Parathyroid adenoma (tissue), 2 donors: Measurements from ENCODE around the gene DDX27.

Source experiments
- H2AFZ ChIP-seq: fragments of 300-600 bp; sonication (generic); one replicate; pipeline ENCODE4 v1.7.0; 2017; ENCODE audit warnings: antibody characterized with exemption, mild to moderate bottlenecking
- H3K27ac ChIP-seq: fragments of 300-600 bp; sonication (generic); one replicate; pipeline ENCODE4 v1.7.0; 2017
- H3K27me3 ChIP-seq: fragments of 300-600 bp; sonication (generic); one replicate; pipeline ENCODE4 v1.7.0; 2017; ENCODE audit warnings: low read length; ENCODE audit not compliant: control insufficient read depth, insufficient read depth
- H3K36me3 ChIP-seq: fragments of 300-600 bp; sonication (generic); one replicate; pipeline ENCODE4 v1.7.0; 2017; ENCODE audit warnings: low read length; ENCODE audit not compliant: control insufficient read depth, insufficient read depth
- H3K4me1 ChIP-seq: fragments of 300-600 bp; sonication (generic); one replicate; pipeline ENCODE4 v1.7.0; 2017; ENCODE audit warnings: control low read depth
- H3K4me2 ChIP-seq: fragments of 300-600 bp; sonication (generic); one replicate; pipeline ENCODE4 v1.7.0; 2017; ENCODE audit warnings: low read length
- H3K4me3 ChIP-seq: fragments of 300-600 bp; sonication (generic); one replicate; pipeline ENCODE4 v1.7.0; 2017; ENCODE audit warnings: low read depth, low read length
- H3K79me2 ChIP-seq: fragments of 300-600 bp; sonication (generic); one replicate; pipeline ENCODE4 v1.7.0; 2017; ENCODE audit warnings: control low read depth
- H3K9ac ChIP-seq: fragments of 300-600 bp; sonication (generic); one replicate; pipeline ENCODE4 v1.7.0; 2017; ENCODE audit warnings: mild to moderate bottlenecking
- H3K9me3 ChIP-seq: fragments of 300-600 bp; sonication (generic); one replicate; pipeline ENCODE4 v1.7.0; 2017; ENCODE audit warnings: low read length; ENCODE audit not compliant: control insufficient read depth
- CTCF ChIP-seq: fragments of 300-600 bp; sonication (generic); IDR thresholded peaks from one replicate; pipeline ENCODE4 v1.7.0; 2017; ENCODE audit warnings: antibody characterized with exemption, mild to moderate bottlenecking
- donor health status: primary hyperparathyroidism.

DDX27 gene

GRCh38 chr20:49228676-49229075 lies 9.5 kb downstream of the DDX27 start:
- no peaks in the 10 kb centered on the region for H3K36me3 ChIP-seq

GRCh38 chr20:49229381-49229780 lies 10.2 kb downstream of the DDX27 start:
- no peaks in the 10 kb centered on the region for H3K9me3 ChIP-seq
- no peaks in the 10 kb centered on the region for H3K36me3 ChIP-seq
- no peak overlapping the region for H3K4me3 ChIP-seq
- no peak overlapping the region for H3K27ac ChIP-seq
- no peak overlapping the region for H3K9ac ChIP-seq
- H3K4me2 ChIP-seq, result no peak overlapping the region
- H3K4me1 ChIP-seq, result no peaks in the 10 kb centered on the region
- no peaks in the 10 kb centered on the region for H3K79me2 ChIP-seq
- H3K27me3 ChIP-seq, result no peaks in the 10 kb centered on the region
- no peak overlapping the region for H2AFZ ChIP-seq
- TF ChIP-seq CTCF, result no peak

More at GRCh38 chr20:49228676-49229075, 9.5 kb downstream of the DDX27 start:
- no peak overlapping the region for H3K4me2 ChIP-seq
- no peak overlapping the region for H3K27ac ChIP-seq
- no peaks in the 10 kb centered on the region for H3K27me3 ChIP-seq
- no peak for TF ChIP-seq CTCF
- H2AFZ ChIP-seq, result no peak overlapping the region
- no peaks in the 10 kb centered on the region for H3K79me2 ChIP-seq
- no peak overlapping the region for H3K4me3 ChIP-seq
- no peaks in the 10 kb centered on the region for H3K4me1 ChIP-seq
- H3K9ac ChIP-seq, result no peak overlapping the region
- no peaks in the 10 kb centered on the region for H3K9me3 ChIP-seq

GRCh38 chr20:49230021-49230420 lies 10.8 kb downstream of the DDX27 start:
- Histone ChIP-seq H2AFZ (no peak overlapping the region), H3K36me3 (no peaks in the 10 kb centered on the region), H3K79me2 (no peaks in the 10 kb centered on the region), H3K4me3 (no peak overlapping the region), H3K9ac (no peak overlapping the region), H3K4me2 (no peak overlapping the region), H3K4me1 (no peaks in the 10 kb centered on the region), H3K27me3 (no peaks in the 10 kb centered on the region), H3K9me3 (no peaks in the 10 kb centered on the region), H3K27ac (no peak overlapping the region)
- TF ChIP-seq CTCF, result no peak

- TF ChIP-seq CTCF, result no peak
- Histone ChIP-seq H2AFZ (no peak overlapping the region), H3K4me1 (no peaks in the 10 kb centered on the region), H3K4me3 (no peak overlapping the region), H3K9me3 (no peaks in the 10 kb centered on the region), H3K36me3 (no peaks in the 10 kb centered on the region), H3K27ac (no peak overlapping the region), H3K9ac (no peak overlapping the region), H3K27me3 (no peaks in the 10 kb centered on the region), H3K4me2 (no peak overlapping the region), H3K79me2 (no peaks in the 10 kb centered on the region)
Observed at GRCh38 chr20:49230561-49231133, 11.4 kb downstream of the DDX27 start.

GRCh38 chr20:49231471-49231870 lies 12.3 kb downstream of the DDX27 start:
- no peak for TF ChIP-seq CTCF
- Histone ChIP-seq H3K79me2 (peaks cover 2% of the 10 kb centered on the region), H3K4me3 (no peak overlapping the region), H3K9me3 (no peaks in the 10 kb centered on the region), H3K4me2 (no peak overlapping the region), H3K9ac (no peak overlapping the region), H2AFZ (no peak overlapping the region), H3K27ac (no peak overlapping the region), H3K4me1 (no peaks in the 10 kb centered on the region), H3K36me3 (no peaks in the 10 kb centered on the region), H3K27me3 (no peaks in the 10 kb centered on the region)
